Stimulated activated CD8-positive, alpha-beta memory T cell treated with anti-CD3 and anti-CD28 coated beads, Interleukin-12 subunit alpha, Interleukin-12 subunit beta, amount 100 ng/mL, for 24 hours (primary cell): ENCODE measurements around the gene NATD1.

Source experiments
- DNase-seq: peaks from one replicate; pipeline ENCODE4 v3.0.0-alpha.2; 2020; ENCODE audit errors: extremely low read depth

NATD1 gene

GRCh38 chr17:21214777-21215541 is 38.3 kb downstream of the NATD1 start:
- no peak for DNase-seq

GRCh38 chr17:21214015-21214776 is 39.0 kb downstream of the NATD1 start, which contains the start of gene TMEM11:
TMEM11 (minus strand) TSS chr17:21214161; CDS start chr17:21214152, 9 bp downstream.
- peak; percentile 89 for DNase-seq

- DNase-seq = no peak
These were observed 39.6 kb downstream of the NATD1 start for GRCh38 chr17:21213638-21214014.

GRCh38 chr17:21212826-21213637 is 40.2 kb downstream of the NATD1 start:
- no peak for DNase-seq

- no peak for DNase-seq
These were observed 41.3 kb downstream of the NATD1 start for GRCh38 chr17:21211825-21212479.

- DNase-seq = no peak
These were observed 42.7 kb downstream of the NATD1 start for GRCh38 chr17:21210411-21211076.

GRCh38 chr17:21209511-21210175 is 43.6 kb downstream of the NATD1 start:
- no peak for DNase-seq

GRCh38 chr17:21208352-21208751 is 44.9 kb downstream of the NATD1 start:
- DNase-seq = no peak

- DNase-seq = no peak
These were observed 48.3 kb downstream of the NATD1 start for GRCh38 chr17:21204935-21205334.

GRCh38 chr17:21202512-21202911 is 50.7 kb downstream of the NATD1 start:
- no peak for DNase-seq

- no peak for DNase-seq
These were observed 51.3 kb downstream of the NATD1 start for GRCh38 chr17:21201874-21202273.

- no peak for DNase-seq
These were observed 52.0 kb downstream of the NATD1 start for GRCh38 chr17:21201298-21201595.

- no peak for DNase-seq
These were observed 52.5 kb downstream of the NATD1 start for GRCh38 chr17:21200590-21201297.

GRCh38 chr17:21199856-21200255 is 53.4 kb downstream of the NATD1 start:
- DNase-seq = no peak

GRCh38 chr17:21199311-21199710 is 53.9 kb downstream of the NATD1 start:
- no peak for DNase-seq

GRCh38 chr17:21198411-21198810 is 54.8 kb downstream of the NATD1 start:
- no peak for DNase-seq

- DNase-seq = no peak
These were observed 57.1 kb downstream of the NATD1 start for GRCh38 chr17:21196126-21196525.

- no peak for DNase-seq
These were observed 58.5 kb downstream of the NATD1 start for GRCh38 chr17:21194703-21195102.

- DNase-seq = no peak
These were observed 59.0 kb downstream of the NATD1 start for GRCh38 chr17:21194226-21194625.

- DNase-seq = no peak
These were observed 60.2 kb downstream of the NATD1 start for GRCh38 chr17:21193031-21193430.
